Stimulated activated CD4-positive, alpha-beta T cell treated with anti-CD3 and anti-CD28 coated beads, Interleukin-12 subunit alpha, Interleukin-12 subunit beta, amount 100 ng/mL, for 4 hours (primary cell): ENCODE data around the gene KAZN.

ENCODE experiments used
- DNase-seq: peaks from one replicate; pipeline ENCODE4 v3.0.0-alpha.2; 2020

The KAZN gene

DNA sequence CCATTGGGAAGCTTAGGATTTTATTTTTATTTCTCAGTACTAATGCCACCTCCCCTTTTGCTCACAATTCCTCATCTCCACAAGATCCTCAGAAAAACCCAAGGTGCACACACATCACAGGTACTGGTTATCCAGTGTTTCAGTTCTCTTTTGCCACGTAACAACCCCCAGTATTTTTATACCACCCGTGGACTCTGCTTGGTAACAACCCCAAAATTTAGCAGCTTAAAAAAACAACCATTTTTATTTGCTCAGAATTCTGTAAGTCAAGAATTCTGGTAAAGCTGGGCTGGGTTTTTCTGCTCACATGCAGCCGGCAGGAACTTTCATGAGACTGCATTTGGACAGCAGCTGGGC, 180.0 kb downstream of the KAZN start:
- no peak for DNase-seq

DNA sequence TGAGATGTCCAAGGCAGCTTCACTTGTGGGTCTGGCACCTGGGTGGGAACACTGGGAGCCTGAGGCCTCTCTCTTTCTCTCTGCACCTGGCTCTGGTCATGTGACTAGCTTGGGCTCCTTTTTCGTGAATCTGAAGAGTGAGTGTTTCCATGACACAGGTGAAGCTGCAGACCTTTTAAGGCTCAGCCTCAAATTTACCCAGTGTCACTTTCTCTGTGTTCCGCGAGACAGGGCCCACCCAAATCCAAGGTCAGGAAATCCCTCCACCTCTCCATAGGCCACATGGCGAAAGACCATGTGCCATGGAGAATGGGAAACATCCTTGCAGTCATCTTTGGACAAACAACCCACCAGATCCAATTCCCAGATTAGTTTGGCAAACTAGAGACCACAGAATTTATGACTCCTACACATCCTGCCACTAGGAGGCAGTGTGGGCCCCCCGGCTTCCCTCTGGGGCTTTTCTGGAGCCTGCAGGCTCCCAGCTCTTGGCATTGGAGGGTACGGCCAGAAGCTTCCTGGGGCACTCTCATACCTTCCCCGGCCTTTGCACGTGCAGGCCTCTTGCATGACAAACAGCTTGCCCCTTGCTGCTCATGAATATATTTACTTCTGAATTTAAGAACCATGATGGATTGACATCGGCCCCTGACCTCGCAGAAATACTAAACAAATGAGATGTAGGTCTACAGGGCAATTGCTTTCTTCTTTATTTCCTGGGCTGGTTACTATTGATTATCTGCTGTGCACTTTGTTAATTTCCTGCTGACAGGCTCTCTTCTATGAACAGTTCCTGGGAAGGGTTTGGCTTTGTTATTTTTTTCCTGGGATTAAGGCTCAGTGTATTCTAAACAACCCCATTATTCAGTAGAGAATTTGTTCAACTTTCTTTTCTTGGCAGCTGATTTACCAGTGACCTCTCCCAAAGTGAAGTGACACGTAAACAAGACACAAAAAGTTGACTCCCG, 180.7 kb downstream of the KAZN start:
- peak; percentile 19 for DNase-seq

DNA sequence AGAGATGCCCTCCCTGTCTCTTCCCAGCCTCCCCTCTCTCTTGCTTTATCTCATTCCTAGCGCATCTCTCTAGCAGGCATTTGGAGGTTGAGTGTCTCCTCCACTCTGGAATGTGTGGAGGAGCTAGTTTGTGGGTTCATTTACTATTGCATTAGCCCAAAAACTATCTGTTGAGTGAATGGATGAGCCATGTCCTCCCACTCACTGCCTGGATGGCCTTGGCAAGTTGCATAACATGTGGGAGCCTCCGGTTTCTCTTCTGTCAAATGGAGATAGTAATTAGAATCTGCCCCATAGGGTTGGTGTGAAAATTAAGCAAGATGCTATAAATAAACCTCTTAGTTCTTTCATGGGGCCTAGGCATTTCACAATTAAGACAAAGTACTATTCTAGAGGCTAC, 181.8 kb downstream of the KAZN start:
- DNase-seq: no peak

DNA sequence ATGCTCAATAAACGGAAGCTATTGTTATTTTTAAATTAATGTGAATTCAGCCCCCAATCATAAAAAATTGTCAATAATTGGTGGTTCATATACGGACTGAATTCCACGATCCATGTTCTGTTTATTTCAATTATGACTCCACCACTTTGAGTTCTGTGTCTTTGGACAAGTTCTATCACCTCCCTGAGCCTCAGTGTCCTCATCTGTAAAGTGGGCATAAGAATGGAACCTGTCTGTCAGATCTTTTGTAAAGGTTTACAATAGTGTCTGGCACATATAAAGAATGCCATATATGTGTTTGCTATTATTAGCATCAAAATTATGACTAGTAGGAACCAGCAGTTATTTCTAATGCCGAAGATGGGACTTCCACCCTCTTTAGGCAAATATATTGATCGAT, 183.3 kb downstream of the KAZN start:
- DNase-seq: no peak

DNA sequence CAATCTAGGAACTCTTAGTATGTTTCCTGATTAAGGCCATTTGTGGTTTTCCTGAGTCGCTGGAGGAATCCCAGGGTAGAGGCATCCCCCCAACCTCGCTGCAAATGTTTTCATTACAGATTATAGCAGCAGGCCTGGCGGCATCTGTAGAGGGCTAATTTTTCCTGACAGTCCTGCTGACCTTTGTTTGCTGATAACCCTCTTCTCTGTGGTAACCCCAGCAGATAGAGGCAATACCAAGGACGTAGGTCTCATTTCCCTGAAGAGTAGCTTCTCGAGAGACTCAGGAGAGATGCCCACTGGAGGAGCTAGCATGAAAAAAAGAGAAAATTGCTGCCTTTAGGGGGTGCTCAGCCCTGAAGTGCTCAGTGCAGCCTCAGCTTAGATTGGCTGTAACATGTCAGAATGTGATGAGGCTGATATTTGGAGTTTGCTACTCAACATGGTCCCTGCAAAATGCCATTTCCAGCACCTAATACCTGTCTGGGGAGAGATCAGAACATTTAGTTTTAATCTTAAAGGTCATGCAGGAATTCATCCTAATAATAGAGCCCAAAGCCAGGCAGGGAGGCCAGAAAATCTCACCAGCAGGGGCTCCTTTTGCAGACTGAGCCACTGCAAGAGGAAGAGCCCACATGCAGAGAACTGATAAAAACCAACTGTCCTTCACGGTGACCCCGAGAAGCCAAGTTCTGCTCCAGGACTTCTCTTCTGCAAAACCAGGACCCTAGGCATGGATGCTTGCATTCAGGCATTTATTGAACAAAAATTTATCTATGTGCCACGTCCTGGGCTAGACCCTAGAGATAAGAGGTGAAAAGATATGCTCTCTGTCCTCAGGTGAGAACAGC, 184.5 kb downstream of the KAZN start:
- DNase-seq: no peak

DNA sequence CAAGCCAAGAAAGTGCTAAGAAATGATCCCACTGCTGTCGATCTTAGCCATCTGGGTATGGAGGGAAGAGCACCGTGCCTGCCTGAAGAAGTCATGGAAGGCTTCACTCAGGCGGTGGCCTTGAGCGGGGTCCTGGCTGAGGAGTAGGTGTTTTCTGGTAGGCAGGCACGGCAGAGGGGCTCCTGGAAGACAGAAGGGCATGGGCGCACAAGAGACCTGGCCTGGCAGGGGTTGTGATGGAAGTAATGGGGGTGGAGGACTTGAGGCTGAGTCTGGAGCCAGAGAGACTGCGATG, 185.1 kb downstream of the KAZN start:
- DNase-seq: no peak

DNA sequence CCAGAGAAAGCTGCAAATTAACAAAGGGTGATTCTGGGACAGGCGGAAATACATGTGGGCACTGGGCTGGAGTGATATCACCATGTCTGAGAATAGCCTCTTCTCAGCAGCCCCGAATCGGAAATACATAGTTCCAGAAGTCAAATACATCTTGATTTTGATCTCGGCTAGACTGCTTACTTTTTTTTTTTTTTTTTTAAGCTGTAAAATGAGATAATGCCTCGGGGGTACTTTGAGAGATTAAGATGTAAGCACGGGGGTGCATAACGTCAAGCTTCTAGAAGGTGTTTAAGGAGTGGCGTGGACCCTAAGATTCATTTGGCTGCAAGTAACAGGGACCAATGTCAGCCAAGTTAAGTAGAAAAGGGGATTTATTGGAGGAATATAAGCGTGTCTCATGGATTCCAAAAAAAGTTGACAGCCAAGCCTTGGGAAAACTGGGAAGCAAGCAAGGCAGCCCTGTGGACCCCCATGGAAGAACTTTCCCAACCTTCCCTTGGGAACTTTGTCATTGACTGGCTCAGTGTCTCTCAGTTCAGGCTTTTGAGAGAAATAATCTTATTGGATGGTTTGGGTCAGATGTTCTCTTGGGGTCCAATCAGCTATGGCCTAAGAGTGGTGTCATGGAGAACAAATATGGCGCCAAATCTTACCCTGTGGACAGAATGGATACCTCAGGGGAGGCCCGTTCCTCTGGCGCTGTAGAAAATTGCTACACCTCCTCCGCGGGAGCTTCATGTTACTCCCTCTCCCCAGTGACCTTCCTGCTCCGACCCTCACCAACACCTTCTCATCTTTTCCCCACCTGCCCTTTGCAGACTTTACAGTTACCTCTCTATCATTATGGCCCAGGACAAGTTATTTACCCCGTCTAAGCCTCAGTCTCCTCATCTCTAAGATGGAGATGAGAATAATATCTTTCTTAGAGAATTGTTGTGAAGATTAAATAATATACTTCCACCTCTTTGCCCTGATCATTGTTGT, 186.6 kb downstream of the KAZN start:
- DNase-seq: no peak

DNA sequence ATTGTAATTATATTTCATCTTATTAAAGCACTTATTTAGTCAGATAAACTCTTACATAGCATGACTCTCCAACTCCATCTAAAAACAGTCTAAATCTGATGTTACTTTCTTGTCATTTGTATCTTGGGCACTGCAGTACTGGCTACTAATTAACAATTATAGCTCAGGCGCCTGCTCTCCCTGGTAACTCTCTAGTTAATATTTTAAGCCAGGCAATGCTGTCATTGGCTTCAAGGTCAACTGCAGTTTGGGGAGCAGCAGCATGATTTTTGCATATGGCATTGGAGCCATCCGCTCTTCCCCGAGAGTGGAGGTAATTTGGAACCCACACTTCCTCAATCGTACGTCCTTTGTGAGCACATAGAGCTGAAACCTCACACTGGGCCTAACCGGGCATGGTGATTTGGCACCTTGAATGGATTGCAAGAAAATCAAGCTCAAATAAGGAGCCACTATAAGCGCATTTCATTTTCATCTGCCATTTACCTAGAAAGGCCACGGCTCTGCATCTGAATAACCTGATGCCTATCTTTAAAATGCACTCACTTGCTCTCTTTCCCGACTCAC, 187.7 kb downstream of the KAZN start:
- DNase-seq: no peak

DNA sequence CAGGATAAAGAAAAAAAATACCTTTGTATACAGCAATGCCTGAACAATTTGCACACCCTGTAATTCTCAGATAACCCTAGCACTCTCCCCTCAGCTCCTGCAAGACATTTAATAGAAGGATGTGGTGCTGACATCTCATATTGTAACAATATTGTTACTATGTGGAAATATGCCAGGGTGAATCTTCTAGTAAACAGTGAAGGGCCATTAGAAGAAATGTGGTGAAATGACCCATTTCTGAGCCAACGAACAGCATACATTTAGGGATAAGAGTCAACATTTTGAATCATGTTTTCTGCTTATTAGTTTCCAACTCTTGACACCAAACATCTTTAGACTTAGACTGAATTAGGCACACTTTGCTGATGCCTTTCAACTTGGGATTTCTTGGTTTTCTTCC, 188.2 kb downstream of the KAZN start:
- DNase-seq: no peak

DNA sequence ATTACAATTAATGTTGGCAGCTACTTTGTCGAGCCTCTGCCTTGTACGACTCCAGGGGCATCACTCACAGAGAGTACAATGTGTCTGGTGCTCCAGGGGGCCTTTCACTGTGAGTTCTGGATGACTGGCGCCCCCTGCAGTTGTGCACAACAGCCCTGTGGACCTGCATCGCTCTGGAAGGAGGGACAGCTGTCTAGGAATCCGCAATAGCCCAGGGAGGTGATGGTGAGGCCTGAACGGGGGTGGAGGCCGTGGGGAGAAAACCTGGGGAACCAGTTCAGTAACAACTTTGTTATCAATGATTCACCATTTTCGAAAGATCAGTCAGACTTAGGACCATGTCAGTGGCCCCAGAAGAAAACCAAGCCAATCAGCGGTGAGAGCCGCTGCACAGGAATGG, 189.1 kb downstream of the KAZN start:
- no peak for DNase-seq

DNA sequence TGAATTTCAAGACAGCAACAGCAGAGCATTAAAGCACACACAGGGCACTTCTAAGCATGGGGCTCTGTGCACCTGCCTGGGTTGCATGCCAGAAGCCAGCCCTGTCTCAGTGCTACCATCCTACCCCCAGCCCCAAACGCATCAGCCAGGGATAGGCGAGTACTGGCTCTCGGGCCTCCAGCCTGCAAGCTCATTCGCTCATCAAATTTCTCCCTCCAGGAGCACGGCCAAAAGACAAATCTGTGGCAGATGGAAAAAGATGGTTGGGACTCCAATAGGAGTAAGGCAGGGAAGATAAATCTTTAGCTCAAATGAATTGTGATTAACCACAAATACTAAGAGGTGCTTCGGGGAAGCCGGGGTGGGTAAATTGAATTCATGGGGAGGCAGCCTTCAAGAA, 189.6 kb downstream of the KAZN start:
- no peak for DNase-seq

DNA sequence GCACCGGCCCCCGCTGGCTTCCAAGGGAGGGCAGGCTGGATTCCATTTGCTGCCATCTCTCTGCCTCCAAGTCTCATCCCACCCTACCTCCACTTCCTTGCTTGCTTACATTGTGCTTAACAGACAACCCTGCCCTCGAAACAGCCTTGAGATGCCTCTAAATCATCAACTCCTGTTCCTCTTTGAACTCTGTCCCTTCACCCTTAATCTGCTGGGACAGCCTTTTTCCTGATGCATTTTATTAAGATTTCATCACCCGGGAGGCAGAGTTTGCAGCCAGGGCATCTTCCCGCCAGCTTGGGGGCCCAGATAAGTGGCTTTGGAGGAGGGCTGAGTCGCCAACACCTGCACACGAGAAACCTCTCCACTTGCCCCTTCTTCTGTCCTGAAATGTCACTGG, 192.5 kb downstream of the KAZN start:
- DNase-seq: no peak

DNA sequence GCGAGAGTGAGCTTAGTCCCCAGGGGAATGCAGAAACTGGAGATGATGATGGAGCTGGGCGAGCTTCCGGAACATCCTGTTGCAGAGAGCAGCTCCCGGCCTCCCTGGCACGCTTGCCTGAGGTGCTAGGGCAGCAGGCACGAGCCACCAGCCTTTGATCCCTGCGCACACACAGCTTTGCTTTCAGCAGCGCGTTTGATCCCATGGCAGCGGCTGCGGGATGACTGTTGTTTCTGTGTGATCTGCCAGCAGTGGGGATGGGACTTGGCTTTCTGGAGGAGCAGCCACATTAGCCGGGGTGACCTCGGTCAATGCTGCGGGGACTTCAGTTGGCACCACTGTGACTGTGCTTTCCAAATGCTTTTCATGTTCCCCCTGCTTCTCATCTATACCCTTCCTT, 193.2 kb downstream of the KAZN start:
- DNase-seq: no peak

DNA sequence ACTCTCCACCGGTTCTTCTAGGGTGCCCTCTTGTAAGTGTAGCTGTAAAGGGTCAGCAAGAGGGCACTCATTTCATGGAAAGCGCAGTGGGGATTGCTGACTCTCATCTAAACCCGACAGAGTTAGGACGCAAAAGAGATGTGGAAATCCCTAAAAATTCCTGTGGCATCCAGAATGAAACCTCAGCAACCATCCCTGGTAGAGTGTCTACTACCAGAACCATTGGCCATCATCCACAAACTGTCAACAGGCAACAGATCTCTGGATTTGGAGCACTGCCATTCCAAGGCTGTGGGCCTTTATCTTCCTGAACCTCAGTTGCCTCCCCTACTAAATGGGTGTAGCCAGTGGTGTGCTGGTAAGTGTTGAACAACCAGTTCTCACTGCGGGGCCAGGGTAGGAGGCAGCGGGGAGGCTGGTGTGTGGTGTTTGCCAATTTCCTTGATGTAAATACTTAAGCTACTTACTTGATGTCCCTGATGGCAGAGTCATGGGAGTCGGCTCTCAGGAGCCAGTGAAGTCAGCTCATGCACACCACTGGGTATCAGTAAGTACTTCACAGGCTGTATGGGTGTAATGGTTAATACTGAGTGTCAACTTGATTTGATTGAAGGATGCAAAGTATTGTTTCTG, 195.8 kb downstream of the KAZN start:
- DNase-seq: no peak

DNA sequence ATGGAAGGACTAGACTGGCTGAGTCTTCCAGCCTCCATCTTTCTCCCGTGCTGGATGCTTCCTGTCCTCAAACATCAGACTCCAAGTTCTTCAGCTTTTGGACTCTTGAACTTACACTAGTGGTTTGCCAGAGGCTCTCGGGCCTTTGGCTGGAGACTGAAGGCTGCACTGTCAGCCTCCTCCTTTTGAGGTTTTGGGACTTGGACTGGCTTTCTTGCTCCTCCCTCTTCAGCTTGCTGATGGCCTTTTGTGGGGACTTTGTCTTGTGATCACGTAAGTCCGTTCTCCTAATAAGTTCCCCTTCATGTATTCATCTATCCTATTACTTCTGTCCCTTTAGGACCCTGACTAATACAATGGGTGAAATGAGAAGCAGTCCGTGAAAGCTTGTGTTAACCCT, 196.4 kb downstream of the KAZN start:
- DNase-seq: no peak

DNA sequence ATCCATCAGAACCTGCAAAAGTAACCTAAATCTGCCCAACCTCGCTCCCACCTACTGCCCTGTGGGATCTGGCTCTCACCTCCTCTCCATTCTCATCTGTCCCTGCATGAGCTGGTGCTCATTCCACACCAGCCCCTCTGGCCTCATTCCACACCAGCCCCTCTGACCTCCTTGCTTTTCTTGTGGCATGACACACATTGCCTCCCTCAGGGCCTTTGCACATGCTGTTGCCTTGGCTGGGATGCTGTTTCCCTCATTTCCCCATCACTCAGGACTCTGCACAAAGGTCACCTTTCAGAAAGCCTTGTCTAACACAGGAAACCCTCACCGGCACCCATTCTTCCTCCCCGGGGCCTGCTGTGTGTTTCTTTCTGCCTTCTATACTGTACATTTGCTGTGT, 197.1 kb downstream of the KAZN start:
- no peak for DNase-seq

DNA sequence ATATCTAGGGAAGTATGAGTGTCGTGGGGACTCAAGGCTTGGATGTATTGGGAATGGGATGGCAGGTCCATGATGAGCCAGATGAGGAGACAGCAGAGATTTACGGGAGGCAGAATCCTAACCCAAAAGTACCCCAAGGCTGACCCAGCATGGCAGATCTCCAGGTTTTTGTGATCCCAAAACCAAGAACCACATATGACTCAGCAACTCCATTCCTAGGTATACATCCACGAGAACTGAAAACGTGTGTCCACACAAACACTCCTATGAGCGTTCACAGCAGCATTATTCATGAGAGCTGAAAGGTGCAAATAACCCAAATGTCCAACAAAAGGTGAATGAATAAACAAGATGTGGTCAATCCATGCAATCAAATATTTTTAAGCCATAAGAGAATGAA, 201.5 kb downstream of the KAZN start:
- no peak for DNase-seq

DNA sequence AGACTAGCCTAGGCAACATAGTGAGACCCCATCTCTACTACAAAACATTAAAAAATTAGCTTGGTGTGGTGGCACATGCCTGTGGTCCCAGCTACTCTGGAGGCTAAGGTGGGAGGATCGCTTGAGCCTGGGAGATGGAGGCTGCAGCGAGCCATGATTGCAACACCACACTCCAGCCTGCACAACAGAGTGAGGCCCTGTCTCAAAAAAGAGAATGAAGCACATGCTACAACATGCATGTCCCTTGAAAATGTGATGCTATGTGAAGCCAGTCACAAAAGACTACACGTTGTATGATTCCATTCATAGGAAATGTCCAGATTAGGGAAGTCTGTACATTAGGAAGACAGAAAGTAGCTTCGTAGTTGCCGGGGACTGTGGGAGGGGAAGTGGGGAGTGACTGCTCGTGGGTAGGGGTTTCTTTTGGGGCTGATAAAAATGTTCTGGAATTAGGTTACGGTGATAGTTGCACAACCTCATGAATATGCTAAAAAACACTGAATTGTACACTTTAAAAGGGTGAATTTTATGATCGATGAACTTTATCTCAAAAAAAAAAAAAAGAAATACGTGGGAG, 202.1 kb downstream of the KAZN start:
- DNase-seq: no peak

DNA sequence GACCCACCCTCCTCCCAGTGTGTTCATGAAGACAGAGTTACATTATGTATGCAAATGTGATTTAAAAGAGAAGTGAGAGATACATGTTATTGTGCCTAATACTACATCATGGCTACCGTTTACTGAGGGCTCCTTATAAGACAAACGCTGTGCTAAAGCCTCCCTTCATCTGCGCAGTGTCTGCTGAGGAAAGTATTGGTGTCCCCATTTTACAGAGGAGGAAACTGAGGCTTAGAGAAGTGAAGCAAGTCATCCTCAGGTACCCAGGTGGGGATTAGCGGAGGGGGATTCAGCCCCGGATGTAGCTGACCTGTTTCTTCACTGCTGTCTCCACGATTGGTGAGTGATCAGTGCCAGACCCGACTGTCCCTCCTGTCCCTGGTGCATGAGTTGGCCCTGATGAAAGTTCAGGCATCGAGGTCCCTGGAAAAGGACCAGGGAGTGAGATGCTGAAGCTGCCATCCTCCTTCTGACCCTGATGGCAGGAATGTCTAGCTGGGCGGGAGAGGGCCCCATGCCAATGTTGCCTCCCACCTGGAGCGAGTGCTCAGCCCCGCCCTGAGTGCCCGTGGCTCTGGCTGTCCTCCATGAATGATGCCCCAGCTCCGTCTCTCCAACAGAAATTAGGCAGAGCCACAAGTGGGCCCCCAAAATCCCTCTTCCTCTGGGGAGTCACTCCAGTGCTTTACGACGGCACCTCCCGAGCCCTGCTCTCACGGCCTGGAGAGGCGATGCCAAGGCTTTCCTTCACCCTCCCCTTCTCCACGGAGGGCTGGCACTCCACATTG, 204.7 kb downstream of the KAZN start:
- no peak for DNase-seq

DNA sequence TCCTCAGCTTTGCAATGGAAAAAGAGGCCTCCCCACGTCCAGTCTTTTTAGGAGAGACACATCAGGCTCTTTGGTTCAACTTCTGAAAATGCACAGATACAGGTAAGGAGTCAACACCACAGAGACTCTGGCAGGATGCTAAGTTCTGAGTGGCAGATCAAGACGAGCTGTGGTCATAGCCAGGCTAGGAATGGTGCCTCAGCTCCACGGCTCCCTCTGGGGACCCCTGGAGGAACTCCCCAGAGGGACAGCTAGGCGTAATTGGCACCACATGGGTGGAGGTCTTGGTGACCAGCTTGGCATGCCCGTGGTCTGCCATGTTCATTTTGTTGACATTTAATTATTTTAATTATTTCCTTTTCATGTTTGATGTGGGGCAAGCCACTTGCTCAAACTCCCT, 206.1 kb downstream of the KAZN start:
- no peak for DNase-seq

DNA sequence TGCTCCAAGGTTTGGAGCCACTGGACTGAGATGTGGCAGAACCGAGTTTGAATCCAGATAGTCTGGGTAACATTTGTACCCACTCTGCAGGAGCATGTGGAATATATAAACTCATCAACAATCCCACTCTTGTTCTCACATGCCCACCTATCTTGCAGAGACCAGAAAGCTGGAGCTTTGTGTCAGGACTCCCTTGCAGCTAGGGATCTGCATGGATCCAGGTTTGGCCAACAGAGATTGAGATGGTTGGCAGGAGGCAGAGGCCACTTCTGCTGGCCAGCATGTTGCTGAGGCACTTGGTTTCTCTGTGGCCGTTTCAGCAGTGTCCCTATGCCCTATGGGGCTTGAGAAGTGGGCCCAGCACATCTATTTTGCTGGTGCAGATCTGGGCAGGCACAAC, 208.3 kb downstream of the KAZN start:
- DNase-seq: no peak
